H1 (cell line): ENCODE results near the gene COL4A3. TPM values are rescaled to one million over a fixed set of nuclear protein-coding genes. Genes with fewer than 3 reads are reported as not detected.

Source experiments
- CTCF ChIA-PET: fragments of 300-600 bp; sonication (Branson Sonifier 250); formaldehyde crosslinking; loops from one replicate; lab custom pipeline; 2021; ENCODE audit not compliant: partially characterized antibody; lab: Charles Lee
- POLR2A ChIA-PET: fragments of 300-600 bp; sonication (Branson Sonifier 250); formaldehyde crosslinking; loops from one replicate; lab custom pipeline; 2021; ENCODE audit warnings: inconsistent platforms; ENCODE audit not compliant: partially characterized antibody; lab: Charles Lee
- DNase-seq, 2 experiments: peaks; one replicate each; pipeline versions ENCODE4 v3.0.0 to v3.0.0-alpha.2; 2010 to 2022; ENCODE audit warnings: low spot score in 2 of 2, low read depth in 1 of 2, mixed read lengths in 1 of 2
- FAIRE-seq: peaks from 2 replicates; lab custom pipeline; 2011; peaks lifted over from hg19 to GRCh38; lab: Jason Lieb, UNC
- H2AFZ ChIP-seq: 2 replicates; pipeline ENCODE4 v1.8.1; 2012; ENCODE audit warnings: low read length, inconsistent platforms
- H2AK5ac ChIP-seq: 2 replicates; pipeline ENCODE4 v1.6.1; 2013; ENCODE audit warnings: low read depth, low read length
- H2BK120ac ChIP-seq: replicated peaks from 2 replicates; pipeline ENCODE3; 2013; ENCODE audit warnings: low read depth, low read length, inconsistent platforms
- H2BK12ac ChIP-seq: 2 replicates; pipeline ENCODE4 v1.6.1; 2013; ENCODE audit warnings: low read depth, low read length
- H2BK15ac ChIP-seq: 2 replicates; pipeline ENCODE4 v1.6.1; 2013; ENCODE audit warnings: low read length
- H2BK20ac ChIP-seq: 2 replicates; pipeline ENCODE4 v1.6.1; 2013; ENCODE audit warnings: low read length
- H2BK5ac ChIP-seq: 2 replicates; pipeline ENCODE4 v1.6.1; 2013; ENCODE audit warnings: low read depth, low read length
- H3K14ac ChIP-seq: 2 replicates; pipeline ENCODE4 v1.6.1; 2013; ENCODE audit warnings: inconsistent platforms; ENCODE audit not compliant: insufficient read length
- H3K18ac ChIP-seq: 2 replicates; pipeline ENCODE4 v1.6.1; 2013; ENCODE audit warnings: low read length; ENCODE audit errors: extremely low read depth
- H3K23ac ChIP-seq: 2 replicates; pipeline ENCODE4 v1.6.1; 2013; ENCODE audit warnings: inconsistent platforms; ENCODE audit not compliant: insufficient read length
- H3K23me2 ChIP-seq: 2 replicates; pipeline ENCODE4 v1.6.1; 2013; ENCODE audit warnings: low read depth, low read length
- H3K27ac ChIP-seq: 2 replicates; pipeline ENCODE4 v1.6.1; 2011; ENCODE audit warnings: low read depth, low read length, inconsistent platforms
- H3K27me3 ChIP-seq, 4 experiments: replicated peaks in 1 of 4; 1 replicate in 1 of 4; 2 replicates in 3 of 4; pipeline versions ENCODE4 v1.6.1 to v1.8.1; 2011 to 2013; ENCODE audit warnings: low read length in 3 of 4, mild to moderate bottlenecking in 3 of 4, inconsistent platforms in 2 of 4, mixed read lengths in 2 of 4, moderate library complexity in 1 of 4; ENCODE audit not compliant: control insufficient read depth in 3 of 4, insufficient read depth in 3 of 4; ENCODE audit errors: extremely low read depth in 1 of 4
- H3K36me3 ChIP-seq, 4 experiments: 2 replicates each; pipeline versions ENCODE4 v1.6.1 to v1.8.1; 2011 to 2013; ENCODE audit warnings: mild to moderate bottlenecking in 4 of 4, low read length in 3 of 4, moderate library complexity in 2 of 4, control low read depth in 1 of 4, inconsistent platforms in 1 of 4; ENCODE audit not compliant: insufficient read depth in 4 of 4, control insufficient read depth in 2 of 4
- H3K4ac ChIP-seq: replicated peaks from 2 replicates; pipeline ENCODE3; 2013; ENCODE audit warnings: low read length, low read depth, mixed read lengths, inconsistent platforms; ENCODE audit not compliant: insufficient read length
- H3K4me1 ChIP-seq, 4 experiments: replicated peaks in 1 of 4; 1 replicate in 1 of 4; 2 replicates in 3 of 4; pipeline versions ENCODE4 v1.6.1 to v1.8.1; 2011 to 2013; ENCODE audit warnings: low read length in 3 of 4, inconsistent platforms in 2 of 4, mixed read lengths in 1 of 4; ENCODE audit not compliant: insufficient read depth in 4 of 4, control insufficient read depth in 3 of 4
- H3K4me2 ChIP-seq, 2 experiments: 2 replicates each; pipeline versions ENCODE4 v1.6.1 to v1.8.1; 2011 to 2013; ENCODE audit warnings: low read depth in 2 of 2, low read length in 2 of 2, control low read depth in 1 of 2, inconsistent platforms in 1 of 2, mild to moderate bottlenecking in 1 of 2; ENCODE audit not compliant: insufficient read depth in 1 of 2
- H3K4me3 ChIP-seq, 4 experiments: fragments of 200-600, 300-600 bp in 1 of 4; sonication (generic), shearing (Covaris generic), sonication (Bioruptor Twin) in 1 of 4; 2 replicates each; pipeline versions ENCODE4 v1.5.1 to v1.8.1; 2011 to 2016; ENCODE audit warnings: low read length in 4 of 4, low read depth in 3 of 4, control low read depth in 2 of 4, inconsistent platforms in 2 of 4, mild to moderate bottlenecking in 2 of 4, mixed read lengths in 1 of 4, moderate library complexity in 1 of 4; ENCODE audit not compliant: insufficient read depth in 2 of 4; ENCODE audit errors: extremely low read depth in 1 of 4
- H3K56ac ChIP-seq: replicated peaks from 2 replicates; pipeline ENCODE3; 2013; ENCODE audit warnings: low read depth, mild to moderate bottlenecking, mixed read lengths, low read length, inconsistent platforms; ENCODE audit not compliant: insufficient read length
- H3K79me1 ChIP-seq: 2 replicates; pipeline ENCODE4 v1.6.1; 2013; ENCODE audit warnings: low read depth, low read length, control low read depth
- H3K79me2 ChIP-seq, 2 experiments: 2 replicates each; pipeline versions ENCODE4 v1.6.1 to v1.8.1; 2012 to 2013; ENCODE audit warnings: low read length in 2 of 2, mild to moderate bottlenecking in 2 of 2, inconsistent platforms in 1 of 2; ENCODE audit not compliant: insufficient read depth in 2 of 2, control insufficient read depth in 1 of 2
- H3K9ac ChIP-seq, 4 experiments: replicated peaks in 1 of 4; 1 replicate in 1 of 4; 2 replicates in 3 of 4; pipeline versions ENCODE4 v1.6.1 to v1.8.1; 2011 to 2013; ENCODE audit warnings: low read depth in 3 of 4, low read length in 3 of 4, control low read depth in 2 of 4, mild to moderate bottlenecking in 2 of 4, moderate library complexity in 2 of 4, inconsistent platforms in 1 of 4; ENCODE audit errors: extremely low read depth in 1 of 4
- H3K9me3 ChIP-seq, 2 experiments: 2 replicates each; pipeline versions ENCODE4 v1.6.1 to v1.8.1; 2012 to 2013; ENCODE audit warnings: mild to moderate bottlenecking in 2 of 2, moderate library complexity in 2 of 2, control low read depth in 1 of 2, inconsistent platforms in 1 of 2, low read depth in 1 of 2, low read length in 1 of 2, mixed read lengths in 1 of 2; ENCODE audit not compliant: insufficient read depth in 2 of 2
- H4K20me1 ChIP-seq, 2 experiments: replicated peaks in 1 of 2; 2 replicates each; pipeline versions ENCODE3 to v1.8.1; 2011 to 2013; ENCODE audit warnings: inconsistent platforms in 2 of 2, low read length in 2 of 2, mild to moderate bottlenecking in 1 of 2; ENCODE audit not compliant: insufficient read depth in 2 of 2, control insufficient read depth in 1 of 2
- H4K5ac ChIP-seq: 2 replicates; pipeline ENCODE4 v1.6.1; 2013; ENCODE audit warnings: low read length, low read depth, mixed read lengths, inconsistent platforms; ENCODE audit not compliant: insufficient read length
- H4K8ac ChIP-seq: 2 replicates; pipeline ENCODE4 v1.8.0; 2013; ENCODE audit warnings: mild to moderate bottlenecking, moderate library complexity, low read length, inconsistent platforms; ENCODE audit not compliant: insufficient read depth; ENCODE audit errors: extremely low read depth
- H4K91ac ChIP-seq: replicated peaks from 2 replicates; pipeline ENCODE3; 2013; ENCODE audit warnings: low read length, mixed read lengths, inconsistent platforms; ENCODE audit not compliant: insufficient read length
- ATF3 ChIP-seq: IDR thresholded peaks from 2 replicates; pipeline ENCODE4 v1.6.1; 2011; ENCODE audit warnings: low read depth, mild to moderate bottlenecking, low read length; ENCODE audit not compliant: insufficient read depth
- CHD1 ChIP-seq: IDR thresholded peaks from 2 replicates; pipeline ENCODE4 v1.6.1; 2012; ENCODE audit warnings: low read depth, low read length, improper control_type of control experiment
- E2F6 ChIP-seq: IDR thresholded peaks from 2 replicates; pipeline ENCODE4 v1.6.1; 2012; ENCODE audit warnings: inconsistent platforms
- GABPA ChIP-seq: IDR thresholded peaks from 2 replicates; pipeline ENCODE4 v1.6.1; 2011; ENCODE audit warnings: mild to moderate bottlenecking, low read length, moderate library complexity, borderline replicate concordance; ENCODE audit not compliant: insufficient read depth
- JUN ChIP-seq: IDR thresholded peaks from 2 replicates; pipeline ENCODE4 v1.6.1; 2011; ENCODE audit warnings: low read depth, mild to moderate bottlenecking, improper control_type of control experiment, low read length
- MAX ChIP-seq: IDR thresholded peaks from 2 replicates; pipeline ENCODE4 v1.6.1; 2012; ENCODE audit warnings: inconsistent platforms
- POU5F1 ChIP-seq: IDR thresholded peaks from 2 replicates; pipeline ENCODE4 v1.6.1; 2011; ENCODE audit warnings: low read depth, mild to moderate bottlenecking, low read length, moderate library complexity
- RAD21 ChIP-seq, 2 experiments: IDR thresholded peaks in 1 of 2; conservative IDR thresholded peaks in 1 of 2; 2 replicates each; pipeline ENCODE4 v1.6.1; 2011; ENCODE audit warnings: low read depth in 2 of 2, low read length in 2 of 2, improper control_type of control experiment in 1 of 2, inconsistent platforms in 1 of 2, mild to moderate bottlenecking in 1 of 2, moderate library complexity in 1 of 2
- RBBP5 ChIP-seq: IDR thresholded peaks from 2 replicates; pipeline ENCODE4 v1.7.1; 2012; ENCODE audit warnings: low read depth, mild to moderate bottlenecking, inconsistent platforms, low read length, moderate library complexity, borderline replicate concordance
- RFX5 ChIP-seq: IDR thresholded peaks from 2 replicates; pipeline ENCODE4 v1.6.1; 2011; ENCODE audit warnings: low read depth, low read length, improper control_type of control experiment, borderline replicate concordance
- TAF7 ChIP-seq: optimal IDR thresholded peaks from 2 replicates; pipeline ENCODE3; 2011; ENCODE audit warnings: low read depth, mild to moderate bottlenecking, inconsistent platforms, low read length, moderate library complexity, borderline replicate concordance
- ZNF274 ChIP-seq: IDR thresholded peaks from 2 replicates; pipeline ENCODE4 v1.7.0; 2012; ENCODE audit warnings: low read length, borderline replicate concordance; ENCODE audit errors: extremely low read depth
- WGBS, 2 experiments: shearing (Covaris generic) in 1 of 2; methylation state at CpG; one replicate each; pipeline versions ENCODE4 v1.1.6 to v1.1.7; 2013 to 2015; ENCODE audit warnings: low lambda C conversion rate in 2 of 2, mixed read lengths in 2 of 2, inconsistent platforms in 1 of 2, low coverage in 1 of 2, missing lambda C conversion rate in 1 of 2; ENCODE audit not compliant: insufficient replicate concordance in 2 of 2, insufficient coverage in 1 of 2, insufficient read length in 1 of 2; ENCODE audit errors: extremely low coverage in 1 of 2, missing lambda C conversion rate in 1 of 2; 5-methylcytosine and 5-hydroxymethylcytosine counted together
- polyA plus RNA-seq, 7 experiments: library from polyadenylated mRNA; depleted of rRNA in 3 of 7; stranded (reverse) in 5 of 7; unstranded in 2 of 7; fragments of >200 nt in 5 of 7; fragments of 200-250 nt in 2 of 7; gene quantifications; 1 replicate in 5 of 7; 2 replicates in 1 of 7; 4 replicates in 1 of 7; pipeline versions ENCODE4 v1.2.1 to v1.2.3, GENCODE V29; 2011 to 2013; ENCODE audit warnings: missing spikeins in 2 of 7, mixed read lengths in 2 of 7
- total RNA-seq: library from RNA; stranded (reverse); fragmentation: NEBNext Ultra II Directional; extraction: Animal tissue kit (Norgen Biotek cat#: 25700); gene quantifications from 2 replicates; pipeline ENCODE4 v1.2.1, GENCODE V29; 2021

Gene COL4A3
- total and polyA plus RNA-seq, 2 of the 8 experiments (the other 6 are each of a cell fraction or from before 2014, with no cell fraction given), result 0.12 to 0.17 TPM

- no peak overlapping the region for H3K9ac ChIP-seq
- H3K18ac ChIP-seq, result no peak overlapping the region
- H3K14ac ChIP-seq, result no peak overlapping the region
- no peak overlapping the region for H4K8ac ChIP-seq
- no peak for FAIRE-seq
- no peak overlapping the region for H2BK12ac ChIP-seq
- no peak overlapping the region for H3K23ac ChIP-seq
- no peak overlapping the region for H3K27ac ChIP-seq
- 86% methylated on average over 9 of the region's 9 CpGs; no CpG with 5 or more reads in 1 of the 2 experiments for WGBS, 2 experiments
- no peak overlapping the region for H3K56ac ChIP-seq
- no peaks in the 10 kb centered on the region for H3K9me3 ChIP-seq
- peaks cover 21 to 46% (median 34%) of the 10 kb centered on the region in 4 experiments for H3K27me3 ChIP-seq
- DNase-seq, result no peak
- ChIA-PET CTCF (interaction anchor here (1.1 to 2.4 kb wide), 2 partner anchors 32 to 82 kb away, joined by 3 to 8 read pairs; no protein-coding TSS in a partner anchor), POLR2A (no interaction called here)
- no peaks in the 10 kb centered on the region for H3K36me3 ChIP-seq
- H4K20me1 ChIP-seq, result no peaks in the 10 kb centered on the region
- H3K79me2 ChIP-seq, result no peaks in the 10 kb centered on the region
- H2BK15ac ChIP-seq, result no peak overlapping the region
- no peak overlapping the region for H2BK120ac ChIP-seq
- no peak overlapping the region for H2AFZ ChIP-seq
- no peak overlapping the region for H3K4me2 ChIP-seq
- no peak overlapping the region for H2BK20ac ChIP-seq
- no peak overlapping the region for H3K4ac ChIP-seq
- no peaks in the 10 kb centered on the region for H3K79me1 ChIP-seq
- H3K4me1 ChIP-seq, result peaks cover 0 to 4% (median 0%) of the 10 kb centered on the region in 4 experiments; a peak in 1 of 7 replicates
- no peak overlapping the region for H3K4me3 ChIP-seq
- no peak overlapping the region for H4K91ac ChIP-seq
- H3K23me2 ChIP-seq, result no peaks in the 10 kb centered on the region
- no peak overlapping the region for H2BK5ac ChIP-seq
- no peak overlapping the region for H4K5ac ChIP-seq
- H2AK5ac ChIP-seq, result no peak overlapping the region
- TF ChIP-seq GABPA, result no peak
- TF ChIP-seq POU5F1, result no peak
- no peak for TF ChIP-seq MAX
- TF ChIP-seq RAD21 (IDR thresholded peaks at IDR 0.05 in 1 of 2, conservative IDR thresholded peaks at IDR 0.05 in 1 of 2; ENCODE audit: low read depth in 2 of 2, low read length in 2 of 2), result no peak
- TF ChIP-seq TAF7, result no peak
- no peak for TF ChIP-seq CHD1
- no peak for TF ChIP-seq E2F6
- no peak for TF ChIP-seq RBBP5
- TF ChIP-seq ZNF274, result no peak
- TF ChIP-seq JUN, result no peak
- TF ChIP-seq RFX5, result no peak
- TF ChIP-seq ATF3, result no peak
Measured at GRCh38 chr2:227206406-227206805, 42.0 kb downstream of the COL4A3 start.
